ENCODE data around the gene STK32B. TPM values are rescaled to one million over a fixed set of nuclear protein-coding genes. Genes with fewer than 3 reads are reported as not detected.

The STK32B gene
- total and polyA plus RNA-seq, 2 donors (not counting 3 experiments of a cell fraction or from before 2014, with no cell fraction given): 5.6 to 7.8 TPM

- no TSS peak for BruUV-seq (replicated peaks)
- dilution Hi-C loops (cut with MboI; ENCODE audit: extremely low pct_ligation_motif_present, low sequenced_read_pairs): no loop called here
- CTCF ChIA-PET: no interaction called here
Observed at GRCh38 chr4:5330339-5330989, 279.2 kb downstream of the STK32B start.

More at GRCh38 chr4:5330339-5330989, 279.2 kb downstream of the STK32B start:
- Histone ChIP-seq H3K4me2 (ENCODE audit: insufficient read depth, low read length) (no peak overlapping the region), H3K79me2 (ENCODE audit: control insufficient read depth, insufficient read depth, low read length) (no peaks in the 10 kb centered on the region), H2AFZ (ENCODE audit: low read depth, low read length) (no peak overlapping the region), H4K20me1 (replicated peaks; ENCODE audit: control insufficient read depth, extremely low read depth, insufficient read depth, low read length) (no peaks in the 10 kb centered on the region), H3K9me1 (replicated peaks; ENCODE audit: control insufficient read depth, extremely low read depth, insufficient read depth, low read length) (no peaks in the 10 kb centered on the region), H3K27me3 (ENCODE audit: control insufficient read depth in 2 of 2, insufficient read depth in 2 of 2, low read length in 2 of 2) (no peaks in the 10 kb centered on the region), H3K9ac (replicated peaks; ENCODE audit: extremely low read depth, insufficient read depth, low read length) (no peak overlapping the region), H3K4me1 (ENCODE audit: control insufficient read depth, extremely low read depth, insufficient read depth, low read length) (no peaks in the 10 kb centered on the region), H3K36me3 (ENCODE audit: control insufficient read depth in 2 of 2, extremely low read depth in 1 of 2, insufficient read depth in 2 of 2, low read length in 2 of 2) (no peaks in the 10 kb centered on the region), H3K4me3 (replicated peaks in 1 of 3; ENCODE audit: insufficient read depth in 1 of 3, low read depth in 1 of 3, low read length in 3 of 3) (no peak overlapping the region), H3K9me3 (replicated peaks; ENCODE audit: control insufficient read depth, insufficient read depth, low read length) (peaks cover 2% of the 10 kb centered on the region), H3K27ac (ENCODE audit: insufficient read depth, low read depth, low read length) (no peak overlapping the region)
- TF ChIP-seq POLR2AphosphoS5 (IDR thresholded peaks at IDR 0.05; ENCODE audit: insufficient read depth, low read depth, low read length) (no peak), FOS (IDR thresholded peaks at IDR 0.05; ENCODE audit: borderline replicate concordance, insufficient read depth, low read length) (no peak), GATA2 (IDR thresholded peaks at IDR 0.05; ENCODE audit: insufficient read depth, insufficient read length, low read depth, low read length) (no peak), JUN (IDR thresholded peaks at IDR 0.05; ENCODE audit: borderline replicate concordance, insufficient read depth, insufficient read length, low read depth) (no peak), MYC (IDR thresholded peaks at IDR 0.05; ENCODE audit: low read depth, low read length) (no peak), POLR2A (IDR thresholded peaks at IDR 0.05; ENCODE audit: low read depth, low read length) (no peak), EZH2 (IDR thresholded peaks at IDR 0.05; ENCODE audit: borderline replicate concordance, low read depth, low read length, severe bottlenecking) (no peak), CTCF (IDR thresholded peaks at IDR 0.05; ENCODE audit: extremely low read depth in 1 of 2, insufficient read depth in 1 of 2, low read depth in 1 of 2, low read length in 2 of 2) (no peak), MAX (IDR thresholded peaks at IDR 0.05; ENCODE audit: insufficient read depth, insufficient read length) (no peak)
- no peak for DNase-seq (ENCODE audit: low read depth, low spot score)
- no peak for FAIRE-seq
- POLR2A ChIA-PET: no interaction called here
- intact Hi-C loops (cut with micrococcal nuclease): no loop called here

Measured in endothelial cell of umbilical vein (primary cell).